Keratinocyte (primary cell): Measurements from ENCODE around the gene CASK. TPM values are rescaled to one million over a fixed set of nuclear protein-coding genes. Genes with fewer than 3 reads are reported as not detected.

Experiments
- DNase-seq: peaks from one replicate; pipeline ENCODE4 v3.0.0-alpha.2; 2011; ENCODE audit warnings: low read depth, missing footprints, low spot score
- FAIRE-seq: peaks from 2 replicates; lab custom pipeline; 2011; peaks lifted over from hg19 to GRCh38; lab: Jason Lieb, UNC
- H2AFZ ChIP-seq: 2 replicates; pipeline ENCODE4 v1.6.0; 2012; ENCODE audit warnings: low read length, control low read depth, inconsistent platforms; ENCODE audit not compliant: control insufficient read depth
- H3K27ac ChIP-seq: 2 replicates; pipeline ENCODE4 v1.5.1; 2011; ENCODE audit warnings: low read length; ENCODE audit not compliant: control insufficient read depth, insufficient read depth
- H3K27me3 ChIP-seq: 3 replicates; pipeline ENCODE4 v1.6.0; 2011; ENCODE audit warnings: low read length; ENCODE audit not compliant: control insufficient read depth, insufficient read depth; ENCODE audit errors: extremely low read depth
- H3K36me3 ChIP-seq, 2 experiments: 2 replicates in 1 of 2; 3 replicates in 1 of 2; pipeline ENCODE4 v1.5.1; 2011; ENCODE audit warnings: low read length in 2 of 2, mild to moderate bottlenecking in 1 of 2; ENCODE audit not compliant: control insufficient read depth in 2 of 2, insufficient read depth in 2 of 2; ENCODE audit errors: extremely low read depth in 1 of 2
- H3K4me1 ChIP-seq: 3 replicates; pipeline ENCODE4 v1.5.1; 2011; ENCODE audit warnings: low read length; ENCODE audit not compliant: control insufficient read depth, insufficient read depth; ENCODE audit errors: extremely low read depth
- H3K4me2 ChIP-seq: 3 replicates; pipeline ENCODE4 v1.6.0; 2011; ENCODE audit warnings: low read depth, low read length; ENCODE audit not compliant: control insufficient read depth, insufficient read depth; ENCODE audit errors: extremely low read depth
- H3K4me3 ChIP-seq, 3 experiments: fragments of 200-600 bp in 1 of 3; sonication (generic) in 1 of 3; 2 replicates in 2 of 3; 3 replicates in 1 of 3; pipeline ENCODE4 v1.5.1; 2011 to 2016; ENCODE audit warnings: low read length in 3 of 3, mild to moderate bottlenecking in 3 of 3, control low read depth in 2 of 3, inconsistent platforms in 1 of 3, low read depth in 1 of 3, mixed read lengths in 1 of 3, mixed run types in 1 of 3, moderate library complexity in 1 of 3; ENCODE audit not compliant: control insufficient read depth in 2 of 3, insufficient read depth in 2 of 3; ENCODE audit errors: extremely low read depth in 1 of 3
- H3K79me2 ChIP-seq: 2 replicates; pipeline ENCODE4 v1.6.0; 2012; ENCODE audit warnings: low read length; ENCODE audit not compliant: control insufficient read depth, insufficient read depth
- H3K9ac ChIP-seq: 3 replicates; pipeline ENCODE4 v1.6.0; 2011; ENCODE audit warnings: low read length; ENCODE audit not compliant: control insufficient read depth, insufficient read depth; ENCODE audit errors: extremely low read depth
- H3K9me1 ChIP-seq: 3 replicates; pipeline ENCODE4 v1.6.0; 2011; ENCODE audit warnings: low read length; ENCODE audit not compliant: control insufficient read depth, insufficient read depth; ENCODE audit errors: extremely low read depth
- H3K9me3 ChIP-seq: 2 replicates; pipeline ENCODE4 v1.5.1; 2012; ENCODE audit warnings: low read depth, low read length; ENCODE audit not compliant: control insufficient read depth
- H4K20me1 ChIP-seq: 3 replicates; pipeline ENCODE4 v1.6.0; 2011; ENCODE audit warnings: low read length; ENCODE audit not compliant: control insufficient read depth, insufficient read depth; ENCODE audit errors: extremely low read depth
- CTCF ChIP-seq, 3 experiments: IDR thresholded peaks in 1 of 3; conservative IDR thresholded peaks in 1 of 3; optimal IDR thresholded peaks in 1 of 3; 2 replicates in 2 of 3; 3 replicates in 1 of 3; pipeline versions ENCODE3 to v1.5.1; 2011; ENCODE audit warnings: low read length in 3 of 3, mild to moderate bottlenecking in 3 of 3, moderate library complexity in 2 of 3, control low read depth in 1 of 3, inconsistent platforms in 1 of 3; ENCODE audit not compliant: insufficient read depth in 2 of 3; ENCODE audit errors: extremely low read depth in 1 of 3
- EZH2 ChIP-seq: IDR thresholded peaks from one replicate; pipeline ENCODE4 v1.6.1; 2012; ENCODE audit warnings: inconsistent platforms, mild to moderate bottlenecking, low read length, moderate library complexity
- dilution Hi-C: fragments of 300-500 bp; cut with MboI; formaldehyde crosslinking; loops from one replicate; pipeline ENCODE4 v1.7.0; 2020; ENCODE audit warnings: low sequenced_read_pairs; ENCODE audit not compliant: extremely low pct_ligation_motif_present
- polyA plus RNA-seq, 5 experiments: library from polyadenylated mRNA; depleted of rRNA in 3 of 5; stranded (reverse) in 3 of 5; stranded (forward) in 1 of 5; unstranded in 1 of 5; fragments of >200 nt; gene quantifications; 1 replicate in 1 of 5; 2 replicates in 3 of 5; 3 replicates in 1 of 5; pipeline versions ENCODE4 v1.2.1 to v1.2.3, GENCODE V29; 2011 to 2012; ENCODE audit warnings: missing spikeins in 2 of 5, low read depth in 1 of 5, low replicate concordance in 1 of 5

The CASK gene
- polyA plus RNA-seq, 1 donor (not counting 4 experiments of a cell fraction or from before 2014, with no cell fraction given): 33.7 TPM

DNA sequence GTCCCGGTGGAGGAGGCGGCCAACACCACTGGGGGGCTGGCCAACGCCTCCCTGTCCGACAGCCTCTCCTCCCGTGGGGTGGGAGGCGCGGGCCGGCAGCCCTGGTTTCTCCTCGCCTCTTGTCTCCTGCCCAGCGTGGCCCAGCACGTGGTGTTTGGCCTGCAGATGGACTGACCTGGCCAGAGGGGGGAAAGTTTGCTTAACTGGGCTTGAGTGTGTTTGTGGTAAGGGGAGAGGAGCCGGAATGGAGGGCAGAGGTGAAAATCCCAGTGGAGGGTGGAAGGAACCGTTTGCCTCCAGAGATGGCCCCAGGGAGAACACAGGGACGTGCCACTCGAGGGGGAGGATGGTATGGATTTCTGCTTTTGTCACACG lies 448.6 kb downstream of the CASK start:
- H3K79me2 ChIP-seq: no peaks in the 10 kb centered on the region
- H3K27ac ChIP-seq: no peak overlapping the region
- H3K36me3 ChIP-seq: no peaks in the 10 kb centered on the region
- H3K4me1 ChIP-seq: no peaks in the 10 kb centered on the region
- peaks cover 3% of the 10 kb centered on the region for H3K27me3 ChIP-seq
- H3K4me3 ChIP-seq: no peak overlapping the region
- dilution Hi-C loops: no loop called here
- no peak for TF ChIP-seq CTCF (optimal IDR thresholded peaks at IDR 0.05 in 1 of 3, IDR thresholded peaks at IDR 0.05 in 1 of 3, conservative IDR thresholded peaks at IDR 0.05 in 1 of 3; ENCODE audit: extremely low read depth in 1 of 3, insufficient read depth in 2 of 3, low read length in 3 of 3)
- H4K20me1 ChIP-seq: no peaks in the 10 kb centered on the region
- H3K9ac ChIP-seq: no peak overlapping the region
- H2AFZ ChIP-seq: no peak overlapping the region
- no peak overlapping the region for H3K4me2 ChIP-seq
- no peak for DNase-seq
- no peaks in the 10 kb centered on the region for H3K9me3 ChIP-seq
- FAIRE-seq: no peak
- H3K9me1 ChIP-seq: no peaks in the 10 kb centered on the region

DNA sequence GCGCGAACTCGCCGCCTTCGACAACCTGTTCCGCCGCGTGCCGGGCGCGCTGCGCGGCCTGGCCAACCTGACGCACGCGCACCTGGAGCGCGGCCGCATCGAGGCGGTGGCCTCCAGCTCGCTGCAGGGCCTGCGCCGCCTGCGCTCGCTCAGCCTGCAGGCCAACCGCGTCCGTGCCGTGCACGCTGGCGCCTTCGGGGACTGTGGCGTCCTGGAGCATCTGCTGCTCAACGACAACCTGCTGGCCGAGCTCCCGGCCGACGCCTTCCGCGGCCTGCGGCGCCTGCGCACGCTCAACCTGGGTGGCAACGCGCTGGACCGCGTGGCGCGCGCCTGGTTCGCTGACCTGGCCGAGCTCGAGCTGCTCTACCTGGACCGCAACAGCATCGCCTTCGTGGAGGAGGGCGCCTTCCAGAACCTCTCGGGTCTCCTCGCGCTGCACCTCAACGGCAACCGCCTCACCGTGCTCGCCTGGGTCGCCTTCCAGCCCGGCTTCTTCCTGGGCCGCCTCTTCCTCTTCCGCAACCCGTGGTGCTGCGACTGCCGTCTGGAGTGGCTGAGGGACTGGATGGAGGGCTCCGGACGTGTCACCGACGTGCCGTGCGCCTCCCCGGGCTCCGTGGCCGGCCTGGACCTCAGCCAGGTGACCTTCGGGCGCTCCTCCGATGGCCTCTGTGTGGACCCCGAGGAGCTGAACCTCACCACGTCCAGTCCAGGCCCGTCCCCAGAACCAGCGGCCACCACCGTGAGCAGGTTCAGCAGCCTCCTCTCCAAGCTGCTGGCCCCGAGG lies 449.2 kb downstream of the CASK start:
- FAIRE-seq (no peak), DNase-seq (no peak)
- Histone ChIP-seq H3K27me3 (peaks cover 3% of the 10 kb centered on the region), H3K4me3 (no peak overlapping the region), H3K36me3 (no peaks in the 10 kb centered on the region), H3K9ac (no peak overlapping the region), H3K9me1 (no peaks in the 10 kb centered on the region), H3K4me2 (no peak overlapping the region), H3K79me2 (no peaks in the 10 kb centered on the region), H4K20me1 (no peaks in the 10 kb centered on the region), H3K9me3 (no peaks in the 10 kb centered on the region), H2AFZ (no peak overlapping the region), H3K4me1 (no peaks in the 10 kb centered on the region), H3K27ac (no peak overlapping the region)
- TF ChIP-seq CTCF (optimal IDR thresholded peaks at IDR 0.05 in 1 of 3, IDR thresholded peaks at IDR 0.05 in 1 of 3, conservative IDR thresholded peaks at IDR 0.05 in 1 of 3; ENCODE audit: extremely low read depth in 1 of 3, insufficient read depth in 2 of 3, low read length in 3 of 3) (no peak), EZH2 (no peak)
- dilution Hi-C loops: no loop called here
